ENCODE measurements around the gene SEZ6L.

SEZ6L gene

GRCh38 chr22:26428515-26429457 lies 259.5 kb downstream of the SEZ6L start, which contains the start of gene ASPHD2:
TSS of gene ASPHD2 (plus strand) at chr22:26429260. CDS start at chr22:26433616, 4,356 bp downstream.
- ChIA-PET CTCF (interaction anchor here (1.0 to 3.9 kb wide), 3 partner anchors 31 to 63 kb away, joined by 3 to 26 read pairs (median 19); no protein-coding TSS in a partner anchor), POLR2A (interaction anchor here (0.5 to 1.1 kb wide), 3 partner anchors 12 to 27 kb away, joined by 3 to 4 read pairs (median 3); no protein-coding TSS in a partner anchor)
- no peak for DNase-seq (ENCODE audit: low read depth, low spot score)

DNA sequence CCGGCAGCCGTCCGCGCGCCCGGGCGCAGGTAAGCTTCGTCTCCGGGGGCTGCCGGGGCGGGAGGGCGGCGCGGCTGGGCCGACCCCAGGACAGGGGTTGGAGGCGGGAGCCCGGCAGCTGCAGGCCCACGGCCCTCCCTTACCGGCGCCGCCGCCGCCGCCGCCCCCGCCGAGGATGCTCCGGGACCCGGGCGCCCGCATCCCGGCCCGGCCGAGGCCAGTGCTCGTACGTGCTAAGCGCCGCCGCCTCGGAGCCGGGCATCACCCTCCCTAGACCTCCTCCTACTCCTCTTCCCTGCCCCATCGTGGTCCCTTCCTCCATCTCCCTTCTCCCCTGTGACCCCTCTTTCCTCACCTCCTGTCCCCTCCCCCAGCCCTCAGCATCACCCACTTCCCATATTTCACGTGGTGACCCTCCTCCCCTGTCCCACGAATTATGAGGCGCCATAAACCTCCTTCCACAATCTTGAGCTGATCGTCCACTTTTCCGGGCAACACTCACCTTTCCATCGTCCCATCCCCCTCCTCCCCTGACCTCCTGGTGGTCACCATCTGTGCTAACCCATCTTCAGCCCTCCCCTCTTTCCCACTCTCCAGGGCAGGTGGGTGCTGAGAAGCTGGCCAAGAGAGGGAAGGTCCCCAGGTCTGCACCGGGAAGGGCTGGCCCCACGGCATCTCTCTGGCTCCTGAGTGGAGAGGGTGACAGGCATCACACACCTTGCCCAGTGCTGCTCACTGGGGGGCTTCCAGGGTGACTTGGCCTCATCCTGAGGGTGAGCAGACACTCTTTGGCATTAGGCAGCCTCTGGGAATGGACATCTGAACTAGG lies 260.4 kb downstream of the SEZ6L start:
- peak overlapping the region; percentile 69 for H3K4me3 ChIP-seq (ENCODE audit: low read depth, low read length)
- CTCF ChIA-PET = interaction anchor here (1.4 to 3.9 kb wide), 5 partner anchors 12 to 64 kb away, joined by 3 to 26 read pairs (median 5); no protein-coding TSS in a partner anchor
- no peak for TF ChIP-seq CTCF (IDR thresholded peaks at IDR 0.05; ENCODE audit: insufficient read depth, low read length, missing control alignments)
- no peak for DNase-seq (ENCODE audit: low read depth, low spot score)
- POLR2A ChIA-PET = no interaction called here

More at GRCh38 chr22:26428515-26429457, 259.5 kb downstream of the SEZ6L start, which contains the start of gene ASPHD2:
- no peak for TF ChIP-seq CTCF (IDR thresholded peaks at IDR 0.05; ENCODE audit: insufficient read depth, low read length, missing control alignments)
- H3K4me3 ChIP-seq (ENCODE audit: low read depth, low read length) = peak within 1 kb of the TSS; percentile 69

DNA sequence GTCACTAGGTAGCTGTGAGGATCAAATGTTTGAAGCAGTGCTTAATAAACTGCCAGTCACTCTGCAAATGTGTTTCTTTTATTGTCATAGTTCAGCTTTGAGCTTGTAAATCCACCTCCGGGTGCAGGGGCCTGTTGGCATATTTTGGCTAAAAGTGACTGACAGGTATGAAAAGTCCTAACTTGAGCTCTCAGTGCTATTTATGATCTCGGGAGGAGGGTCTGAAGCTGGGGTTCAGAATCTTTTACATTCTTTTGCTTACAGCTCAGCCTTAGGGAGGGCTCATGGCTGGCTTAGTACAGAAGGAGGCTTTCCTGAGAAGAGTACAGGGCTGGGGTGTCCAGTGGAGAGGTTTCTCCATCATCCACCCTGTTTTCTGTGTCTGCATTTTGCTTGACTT lies 261.3 kb downstream of the SEZ6L start:
- no peak for TF ChIP-seq CTCF (IDR thresholded peaks at IDR 0.05; ENCODE audit: insufficient read depth, low read length, missing control alignments)
- POLR2A ChIA-PET = no interaction called here
- CTCF ChIA-PET = interaction anchor here (1.0 to 3.9 kb wide), 8 partner anchors 11 to 65 kb away, joined by 3 to 26 read pairs (median 4); no protein-coding TSS in a partner anchor
- H3K4me3 ChIP-seq (ENCODE audit: low read depth, low read length) = no peak overlapping the region
- DNase-seq (ENCODE audit: low read depth, low spot score) = no peak

GRCh38 chr22:26431261-26431995 lies 262.2 kb downstream of the SEZ6L start:
- POLR2A ChIA-PET = no interaction called here
- TF ChIP-seq CTCF (IDR thresholded peaks at IDR 0.05; ENCODE audit: insufficient read depth, low read length, missing control alignments) = no peak
- DNase-seq (ENCODE audit: low read depth, low spot score) = no peak
- CTCF ChIA-PET = interaction anchor here (0.8 to 3.9 kb wide), 10 partner anchors 10 to 65 kb away, joined by 3 to 26 read pairs (median 4); no protein-coding TSS in a partner anchor
- no peak overlapping the region for H3K4me3 ChIP-seq (ENCODE audit: low read depth, low read length)

DNA sequence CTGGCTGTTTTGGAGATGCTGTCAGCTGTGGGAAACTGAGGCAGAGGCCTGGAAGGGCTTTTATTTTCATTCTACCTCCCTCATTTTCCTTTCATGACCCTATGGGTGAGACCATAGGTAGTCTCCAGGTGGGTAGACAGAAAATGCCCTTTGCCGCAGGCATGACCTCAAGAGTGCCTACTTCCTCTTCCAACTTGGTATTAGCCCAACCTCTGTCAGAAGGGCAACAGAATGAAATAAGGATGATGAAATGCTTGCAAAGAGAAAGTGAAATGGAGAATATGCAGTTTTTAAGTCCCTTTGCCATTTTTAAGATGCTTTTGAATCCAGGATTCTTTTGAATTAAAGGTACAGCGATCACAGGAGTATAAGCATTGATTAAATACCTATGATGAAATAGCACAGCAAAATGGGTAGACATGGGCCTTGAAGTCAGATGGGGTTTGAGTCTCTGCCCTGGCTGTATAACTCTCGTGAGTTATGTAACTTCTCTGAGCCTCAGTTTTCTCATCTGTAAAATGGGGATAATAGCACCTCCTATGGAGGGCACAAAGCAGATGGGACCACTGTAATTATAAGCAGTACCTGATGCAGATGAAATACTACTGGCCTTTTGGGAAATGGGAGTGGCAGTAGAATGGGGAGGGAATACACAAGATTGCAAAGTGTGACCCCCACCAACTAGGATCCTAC lies 263.5 kb downstream of the SEZ6L start:
- H3K4me3 ChIP-seq (ENCODE audit: low read depth, low read length) = no peak overlapping the region
- ChIA-PET CTCF (interaction anchor here (3.8 kb wide), 1 partner anchor 67 kb away, joined by 26 read pairs; no protein-coding TSS in a partner anchor), POLR2A (no interaction called here)
- TF ChIP-seq CTCF (IDR thresholded peaks at IDR 0.05; ENCODE audit: insufficient read depth, low read length, missing control alignments) = no peak
- no peak for DNase-seq (ENCODE audit: low read depth, low spot score)

Data from AG04449 (cell line).